ENCODE results near the gene PROM1. TPM values are rescaled to one million over a fixed set of nuclear protein-coding genes. Genes with fewer than 3 reads are reported as not detected.

PROM1 gene
- total RNA-seq, 1 experiment from 2014 or later: not detected

GRCh38 chr4:16070203-16070602, 13.6 kb downstream of the PROM1 start:
- intact Hi-C loops (cut with micrococcal nuclease): no loop called here
- no peaks in the 10 kb centered on the region for H3K36me3 ChIP-seq (ENCODE audit: low read depth, low read length)
- H3K27ac ChIP-seq (ENCODE audit: low read length): no peak overlapping the region
- H3K9me2 ChIP-seq (replicated peaks; ENCODE audit: low read length): no peaks in the 10 kb centered on the region
- no peak overlapping the region for H2AFZ ChIP-seq (ENCODE audit: low read length)
- H3K4me2 ChIP-seq (ENCODE audit: low read length): no peak overlapping the region
- H3K9me3 ChIP-seq (ENCODE audit: low read length): no peaks in the 10 kb centered on the region
- DNase-seq (no peak), ATAC-seq (no peak)
- POLR2A ChIA-PET (ENCODE audit: unreplicated experiment): no interaction called here
- H3K27me3 ChIP-seq (ENCODE audit: low read length): peaks cover 44% of the 10 kb centered on the region
- no peak overlapping the region for H3K4me3 ChIP-seq (ENCODE audit: low read length)
- TF ChIP-seq EZH2phosphoT487 (IDR thresholded peaks at IDR 0.05; ENCODE audit: borderline replicate concordance, low read length) (no peak), EZH2 (IDR thresholded peaks at IDR 0.05; ENCODE audit: low read length, unreplicated experiment) (no peak)
- TF ChIP-seq, protein P1, sequence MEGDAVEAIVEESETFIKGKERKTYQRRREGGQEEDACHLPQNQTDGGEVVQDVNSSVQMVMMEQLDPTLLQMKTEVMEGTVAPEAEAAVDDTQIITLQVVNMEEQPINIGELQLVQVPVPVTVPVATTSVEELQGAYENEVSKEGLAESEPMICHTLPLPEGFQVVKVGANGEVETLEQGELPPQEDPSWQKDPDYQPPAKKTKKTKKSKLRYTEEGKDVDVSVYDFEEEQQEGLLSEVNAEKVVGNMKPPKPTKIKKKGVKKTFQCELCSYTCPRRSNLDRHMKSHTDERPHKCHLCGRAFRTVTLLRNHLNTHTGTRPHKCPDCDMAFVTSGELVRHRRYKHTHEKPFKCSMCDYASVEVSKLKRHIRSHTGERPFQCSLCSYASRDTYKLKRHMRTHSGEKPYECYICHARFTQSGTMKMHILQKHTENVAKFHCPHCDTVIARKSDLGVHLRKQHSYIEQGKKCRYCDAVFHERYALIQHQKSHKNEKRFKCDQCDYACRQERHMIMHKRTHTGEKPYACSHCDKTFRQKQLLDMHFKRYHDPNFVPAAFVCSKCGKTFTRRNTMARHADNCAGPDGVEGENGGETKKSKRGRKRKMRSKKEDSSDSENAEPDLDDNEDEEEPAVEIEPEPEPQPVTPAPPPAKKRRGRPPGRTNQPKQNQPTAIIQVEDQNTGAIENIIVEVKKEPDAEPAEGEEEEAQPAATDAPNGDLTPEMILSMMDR (conservative IDR thresholded peaks at IDR 0.05; ENCODE audit: low read depth, low read length): no peak
- no peaks in the 10 kb centered on the region for H3K79me2 ChIP-seq (ENCODE audit: low read length)
- BruUV-seq (replicated peaks): no TSS peak
- no peaks in the 10 kb centered on the region for H4K20me1 ChIP-seq (ENCODE audit: low read length)
- H3F3A ChIP-seq (ENCODE audit: low read length, unreplicated experiment): no peaks in the 10 kb centered on the region
- CTCF ChIA-PET: no interaction called here
- H3K9ac ChIP-seq (ENCODE audit: low read length): no peak overlapping the region
- no peaks in the 10 kb centered on the region for H3K4me1 ChIP-seq (ENCODE audit: insufficient read depth, low read length)

DNA sequence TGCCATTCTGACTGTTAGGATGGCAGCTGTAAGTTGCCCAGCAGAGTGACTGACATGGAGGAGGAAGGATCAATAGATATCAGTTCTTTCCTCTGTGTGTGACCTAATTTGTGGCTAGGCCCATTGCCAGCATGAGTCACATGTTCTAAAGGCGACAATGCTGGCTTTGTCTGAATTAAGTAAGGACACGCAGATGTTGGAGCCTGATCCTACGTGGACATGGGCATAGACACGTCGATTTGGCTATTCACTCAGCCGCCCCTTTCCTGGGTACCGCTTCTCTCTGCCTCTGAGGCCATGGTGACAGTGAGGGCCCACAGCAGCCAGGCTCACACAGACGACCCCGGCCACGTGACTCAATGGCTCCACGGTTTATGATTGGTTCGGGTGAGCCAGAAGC, 16.3 kb downstream of the PROM1 start:
- Histone ChIP-seq H3K27me3 (ENCODE audit: low read length) (peaks cover 18% of the 10 kb centered on the region), H3K36me3 (ENCODE audit: low read depth, low read length) (no peaks in the 10 kb centered on the region), H3K9me3 (ENCODE audit: low read length) (no peaks in the 10 kb centered on the region), H3F3A (ENCODE audit: low read length, unreplicated experiment) (no peaks in the 10 kb centered on the region), H3K4me1 (ENCODE audit: insufficient read depth, low read length) (no peaks in the 10 kb centered on the region), H4K20me1 (ENCODE audit: low read length) (no peaks in the 10 kb centered on the region), H3K4me2 (ENCODE audit: low read length) (no peak overlapping the region), H3K9ac (ENCODE audit: low read length) (no peak overlapping the region), H3K4me3 (ENCODE audit: low read length) (no peak overlapping the region), H3K79me2 (ENCODE audit: low read length) (no peaks in the 10 kb centered on the region), H2AFZ (ENCODE audit: low read length) (no peak overlapping the region), H3K27ac (ENCODE audit: low read length) (no peak overlapping the region), H3K9me2 (replicated peaks; ENCODE audit: low read length) (no peaks in the 10 kb centered on the region)
- no TSS peak for BruUV-seq (replicated peaks)
- ChIA-PET POLR2A (ENCODE audit: unreplicated experiment) (no interaction called here), CTCF (no interaction called here)
- ATAC-seq (no peak), DNase-seq (peak; percentile 21)
- intact Hi-C loops (cut with micrococcal nuclease): no loop called here
- no peak for TF ChIP-seq EZH2phosphoT487 (IDR thresholded peaks at IDR 0.05; ENCODE audit: borderline replicate concordance, low read length)
- no peak for TF ChIP-seq EZH2 (IDR thresholded peaks at IDR 0.05; ENCODE audit: low read length, unreplicated experiment)
- TF ChIP-seq, protein P1 (conservative IDR thresholded peaks at IDR 0.05; ENCODE audit: low read depth, low read length): no peak

DNA sequence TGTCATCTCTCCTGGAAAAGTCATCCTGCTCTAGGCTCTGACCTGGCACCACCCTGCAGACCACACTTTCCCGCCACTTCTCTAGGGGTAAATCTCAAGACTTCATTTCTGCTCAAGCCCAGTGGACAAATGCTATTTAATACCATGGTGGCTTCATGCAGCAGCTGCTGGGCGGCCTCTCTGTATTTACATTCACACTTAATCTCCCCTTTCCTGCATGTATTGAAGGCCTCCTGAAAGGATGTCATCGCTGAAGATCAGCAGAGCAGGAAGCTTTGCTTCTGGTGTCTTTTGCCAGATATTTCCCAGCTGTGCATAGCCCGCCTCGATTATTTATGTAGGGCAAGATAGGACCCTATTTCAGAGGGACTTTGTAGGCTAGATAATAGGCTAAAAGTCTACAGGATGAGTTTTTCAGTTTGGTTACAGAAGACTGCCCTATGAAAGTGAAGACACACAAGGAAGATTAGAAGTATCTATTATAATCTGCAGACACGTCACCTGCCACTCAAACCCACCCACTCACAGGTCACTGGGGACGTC, 17.2 kb downstream of the PROM1 start:
- Histone ChIP-seq H3K9me2 (replicated peaks; ENCODE audit: low read length) (no peaks in the 10 kb centered on the region), H3F3A (ENCODE audit: low read length, unreplicated experiment) (no peaks in the 10 kb centered on the region), H2AFZ (ENCODE audit: low read length) (no peak overlapping the region), H3K27me3 (ENCODE audit: low read length) (peaks cover 14% of the 10 kb centered on the region), H3K36me3 (ENCODE audit: low read depth, low read length) (no peaks in the 10 kb centered on the region), H3K9ac (ENCODE audit: low read length) (no peak overlapping the region), H3K9me3 (ENCODE audit: low read length) (no peaks in the 10 kb centered on the region), H4K20me1 (ENCODE audit: low read length) (no peaks in the 10 kb centered on the region), H3K4me2 (ENCODE audit: low read length) (no peak overlapping the region), H3K79me2 (ENCODE audit: low read length) (no peaks in the 10 kb centered on the region), H3K27ac (ENCODE audit: low read length) (no peak overlapping the region), H3K4me1 (ENCODE audit: insufficient read depth, low read length) (no peaks in the 10 kb centered on the region), H3K4me3 (ENCODE audit: low read length) (no peak overlapping the region)
- DNase-seq (no peak), ATAC-seq (no peak)
- TF ChIP-seq EZH2phosphoT487 (IDR thresholded peaks at IDR 0.05; ENCODE audit: borderline replicate concordance, low read length) (no peak), EZH2 (IDR thresholded peaks at IDR 0.05; ENCODE audit: low read length, unreplicated experiment) (no peak)
- TF ChIP-seq, protein P1 (conservative IDR thresholded peaks at IDR 0.05; ENCODE audit: low read depth, low read length): no peak
- BruUV-seq (replicated peaks): no TSS peak
- ChIA-PET CTCF (no interaction called here), POLR2A (ENCODE audit: unreplicated experiment) (no interaction called here)
- intact Hi-C loops (cut with micrococcal nuclease): no loop called here
